Daoy (cell line): ENCODE data around the gene SEMA4F. TPM values are rescaled to one million over a fixed set of nuclear protein-coding genes. Genes with fewer than 3 reads are reported as not detected.
A peak's percentile ranks its signal among the peaks of the same experiment; 100 is the strongest.

Source experiments
- DNase-seq: peaks from one replicate; pipeline ENCODE4 v3.0.0-alpha.2; 2015; ENCODE audit warnings: low read depth
- total RNA-seq: library from RNA; depleted of rRNA; stranded (reverse); fragments of >200 nt; shearing (Covaris generic); gene quantifications from 2 replicates; pipeline ENCODE4 v1.2.3, GENCODE V29; 2014

SEMA4F gene
- total RNA-seq, 1 experiment from 2014 or later: 3.4 TPM

- DNase-seq: no peak
Observed at GRCh38 chr2:74668087-74668486, 14.0 kb downstream of the SEMA4F start.

- no peak for DNase-seq
Observed at GRCh38 chr2:74670263-74670662, 16.2 kb downstream of the SEMA4F start.

GRCh38 chr2:74671479-74671878, 17.4 kb downstream of the SEMA4F start:
- peak; percentile 27 for DNase-seq

- no peak for DNase-seq
Observed at GRCh38 chr2:74673826-74674528, 19.9 kb downstream of the SEMA4F start.

- DNase-seq: no peak
Observed at GRCh38 chr2:74675090-74675489, 21.0 kb downstream of the SEMA4F start.

- no peak for DNase-seq
Observed at GRCh38 chr2:74676331-74676730, 22.3 kb downstream of the SEMA4F start.

- no peak for DNase-seq
Observed at GRCh38 chr2:74679615-74680014, 25.6 kb downstream of the SEMA4F start.

GRCh38 chr2:74682501-74682900, 28.5 kb downstream of the SEMA4F start:
- DNase-seq: no peak

GRCh38 chr2:74685408-74685807, 31.4 kb downstream of the SEMA4F start:
- DNase-seq: no peak

GRCh38 chr2:74688881-74689280, 34.8 kb downstream of the SEMA4F start:
- DNase-seq: no peak

GRCh38 chr2:74689671-74690070, 35.6 kb downstream of the SEMA4F start:
- DNase-seq: no peak

GRCh38 chr2:74690571-74690970, 36.5 kb downstream of the SEMA4F start:
- peak; percentile 51 for DNase-seq

- DNase-seq: no peak
Observed at GRCh38 chr2:74691929-74692328, 37.9 kb downstream of the SEMA4F start.

- no peak for DNase-seq
Observed at GRCh38 chr2:74693213-74693612, 39.2 kb downstream of the SEMA4F start.

GRCh38 chr2:74693668-74694067, 39.6 kb downstream of the SEMA4F start:
- DNase-seq: no peak

- DNase-seq: no peak
Observed at GRCh38 chr2:74694281-74694680, 40.2 kb downstream of the SEMA4F start.

- DNase-seq: no peak
Observed at GRCh38 chr2:74695663-74696062, 41.6 kb downstream of the SEMA4F start.

- DNase-seq: no peak
Observed at GRCh38 chr2:74696829-74697228, 42.8 kb downstream of the SEMA4F start.

GRCh38 chr2:74700643-74701372, 46.8 kb downstream of the SEMA4F start:
- no peak for DNase-seq

GRCh38 chr2:74702001-74702715, 48.1 kb downstream of the SEMA4F start:
- DNase-seq: no peak

- no peak for DNase-seq
Observed at GRCh38 chr2:74703373-74703772, 49.3 kb downstream of the SEMA4F start.

GRCh38 chr2:74704216-74704615, 50.2 kb downstream of the SEMA4F start:
- no peak for DNase-seq

GRCh38 chr2:74706741-74707140, 52.7 kb downstream of the SEMA4F start:
- DNase-seq: no peak
